Colonic mucosa (tissue), 4 donors: ENCODE results near the gene CTSO. TPM values are rescaled to one million over a fixed set of nuclear protein-coding genes. Genes with fewer than 3 reads are reported as not detected.
"Not testable (repeated sequence)": the region's sequence is repeated elsewhere in the genome, so short reads cannot be mapped to it uniquely, and the experiment has no call there.

Experiments used
- DNase-seq: peaks from one replicate; pipeline ENCODE4 v3.0.0-alpha.2; 2020
- H3K27ac ChIP-seq: fragments of 200-600 bp; one replicate; pipeline ENCODE4 v1.8.0; 2021
- H3K27me3 ChIP-seq: fragments of 200-600 bp; one replicate; pipeline ENCODE4 v1.8.0; 2021
- H3K36me3 ChIP-seq: fragments of 200-600 bp; one replicate; pipeline ENCODE4 v1.8.0; 2021
- H3K4me1 ChIP-seq: fragments of 200-600 bp; one replicate; pipeline ENCODE4 v1.8.0; 2021; ENCODE audit warnings: mild to moderate bottlenecking
- H3K4me3 ChIP-seq: fragments of 200-600 bp; one replicate; pipeline ENCODE4 v1.8.0; 2021
- H3K9ac ChIP-seq, 2 donors: one replicate each; pipeline ENCODE4 v1.7.0; 2013; ENCODE audit warnings: control low read depth in 2 of 2, low read depth in 2 of 2, low read length in 2 of 2
- H3K9me3 ChIP-seq: fragments of 200-600 bp; one replicate; pipeline ENCODE4 v1.8.0; 2021
- intact Hi-C: fragments of 100-400 bp; cut with DNase I; formaldehyde crosslinking; loops from one replicate; pipeline ENCODE4 v1.14.1; 2022
- total RNA-seq, 2 donors: library from RNA; stranded (reverse); fragmentation: NEBNext Ultra II Directional in 1 of 2; extraction: Animal tissue kit (Norgen Biotek cat#: 25700) in 1 of 2; gene quantifications; one replicate each; pipeline ENCODE4 v1.2.1, GENCODE V29; 2021
- TF ChIP-seq, protein P1 (sequence below): fragments of 200-600 bp; IDR thresholded peaks from one replicate; pipeline ENCODE4 v1.8.0; 2022; ENCODE audit warnings: antibody characterized with exemption, mild to moderate bottlenecking
- donor health status: healthy.
- donor health status: DM: no; HTN: no; CAD: no.
- donor health status: DM: no; HTN: no; CAD: no.

Gene CTSO
- total RNA-seq, 2 donors from 2014 or later: 3.3 to 14.7 TPM

DNA sequence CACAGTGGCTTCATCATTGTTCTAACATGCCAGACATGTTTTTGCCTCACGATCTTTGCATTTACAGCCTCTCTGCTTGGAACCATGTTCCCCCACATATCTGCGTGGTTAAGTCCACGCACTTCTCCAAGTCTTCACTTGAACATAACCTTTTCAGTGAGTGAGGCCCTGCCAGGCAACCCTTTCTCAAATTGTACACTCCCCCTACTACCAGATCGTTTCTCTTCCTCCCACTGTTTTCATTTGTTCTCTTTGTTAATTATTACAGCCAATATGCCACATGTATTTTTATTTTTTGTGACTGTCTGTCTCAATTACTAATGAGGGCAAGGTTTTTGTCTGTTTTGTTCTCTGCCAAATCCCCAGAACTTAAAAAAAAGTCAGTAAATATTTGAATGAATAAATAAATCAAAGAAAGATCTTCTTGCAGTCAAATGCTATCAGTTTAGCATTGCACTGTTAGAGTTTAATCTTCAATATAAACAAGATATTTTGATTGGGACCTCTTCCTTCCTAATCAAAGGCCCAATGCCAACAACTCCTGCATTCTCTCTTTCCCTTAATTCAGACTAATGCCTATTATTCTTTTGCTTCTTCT, 18.2 kb downstream of the CTSO start:
- H3K27ac ChIP-seq: no peak overlapping the region
- no peaks in the 10 kb centered on the region for H3K36me3 ChIP-seq
- H3K9ac ChIP-seq: no peak overlapping the region
- no peaks in the 10 kb centered on the region for H3K27me3 ChIP-seq
- H3K9me3 ChIP-seq: no peaks in the 10 kb centered on the region
- H3K4me1 ChIP-seq: no peaks in the 10 kb centered on the region
- intact Hi-C loops: no loop called here
- TF ChIP-seq, protein P1, sequence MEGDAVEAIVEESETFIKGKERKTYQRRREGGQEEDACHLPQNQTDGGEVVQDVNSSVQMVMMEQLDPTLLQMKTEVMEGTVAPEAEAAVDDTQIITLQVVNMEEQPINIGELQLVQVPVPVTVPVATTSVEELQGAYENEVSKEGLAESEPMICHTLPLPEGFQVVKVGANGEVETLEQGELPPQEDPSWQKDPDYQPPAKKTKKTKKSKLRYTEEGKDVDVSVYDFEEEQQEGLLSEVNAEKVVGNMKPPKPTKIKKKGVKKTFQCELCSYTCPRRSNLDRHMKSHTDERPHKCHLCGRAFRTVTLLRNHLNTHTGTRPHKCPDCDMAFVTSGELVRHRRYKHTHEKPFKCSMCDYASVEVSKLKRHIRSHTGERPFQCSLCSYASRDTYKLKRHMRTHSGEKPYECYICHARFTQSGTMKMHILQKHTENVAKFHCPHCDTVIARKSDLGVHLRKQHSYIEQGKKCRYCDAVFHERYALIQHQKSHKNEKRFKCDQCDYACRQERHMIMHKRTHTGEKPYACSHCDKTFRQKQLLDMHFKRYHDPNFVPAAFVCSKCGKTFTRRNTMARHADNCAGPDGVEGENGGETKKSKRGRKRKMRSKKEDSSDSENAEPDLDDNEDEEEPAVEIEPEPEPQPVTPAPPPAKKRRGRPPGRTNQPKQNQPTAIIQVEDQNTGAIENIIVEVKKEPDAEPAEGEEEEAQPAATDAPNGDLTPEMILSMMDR: no peak
- DNase-seq: no peak
- no peak overlapping the region for H3K4me3 ChIP-seq

DNA sequence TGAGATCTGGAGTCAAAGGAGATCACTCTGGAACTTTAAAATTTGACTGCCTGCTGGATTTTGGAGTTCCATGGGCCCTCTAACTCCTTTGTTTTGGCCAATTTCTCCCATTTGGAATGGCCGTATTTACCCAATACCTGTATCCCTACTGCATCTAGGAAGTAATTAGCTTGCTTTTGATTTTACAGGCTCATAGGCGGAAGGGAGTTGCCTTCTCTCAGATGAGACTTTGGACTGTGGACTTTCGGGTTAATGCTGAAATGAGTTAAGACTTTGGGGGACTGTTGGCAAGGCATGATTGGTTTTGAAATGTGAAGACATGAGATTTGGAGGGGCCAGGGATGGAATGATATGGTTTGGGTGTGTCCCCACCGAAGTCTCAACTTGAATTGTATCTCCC, 19.0 kb downstream of the CTSO start:
- H3K27ac ChIP-seq, H3K9ac ChIP-seq, H3K4me1 ChIP-seq, H3K4me3 ChIP-seq, H3K9me3 ChIP-seq, intact Hi-C loops, DNase-seq, H3K36me3 ChIP-seq, H3K27me3 ChIP-seq: not testable (repeated sequence)

DNA sequence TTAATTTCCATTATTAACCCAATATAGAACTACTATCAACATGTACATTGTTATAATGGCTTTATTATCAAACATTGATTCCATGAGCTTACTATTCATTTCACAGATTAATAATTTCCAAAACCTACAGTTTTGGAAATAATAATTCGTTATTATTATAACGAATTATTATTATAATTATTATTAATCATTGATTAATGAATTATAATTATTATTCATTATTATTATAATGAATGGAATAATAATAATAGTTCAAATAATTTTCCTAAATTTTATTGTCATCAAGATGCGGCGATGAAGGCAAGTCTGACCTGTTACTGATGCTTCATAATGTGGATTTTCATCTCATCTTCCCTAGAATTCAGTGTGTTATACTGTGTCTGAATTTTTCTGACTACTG, 22.0 kb downstream of the CTSO start:
- Histone ChIP-seq H3K27ac (no peak overlapping the region), H3K36me3 (no peaks in the 10 kb centered on the region), H3K27me3 (no peaks in the 10 kb centered on the region), H3K9me3 (no peaks in the 10 kb centered on the region), H3K4me1 (no peaks in the 10 kb centered on the region), H3K4me3 (no peak overlapping the region), H3K9ac (no peak overlapping the region)
- TF ChIP-seq, protein P1: no peak
- no peak for DNase-seq
- intact Hi-C loops: no loop called here

DNA sequence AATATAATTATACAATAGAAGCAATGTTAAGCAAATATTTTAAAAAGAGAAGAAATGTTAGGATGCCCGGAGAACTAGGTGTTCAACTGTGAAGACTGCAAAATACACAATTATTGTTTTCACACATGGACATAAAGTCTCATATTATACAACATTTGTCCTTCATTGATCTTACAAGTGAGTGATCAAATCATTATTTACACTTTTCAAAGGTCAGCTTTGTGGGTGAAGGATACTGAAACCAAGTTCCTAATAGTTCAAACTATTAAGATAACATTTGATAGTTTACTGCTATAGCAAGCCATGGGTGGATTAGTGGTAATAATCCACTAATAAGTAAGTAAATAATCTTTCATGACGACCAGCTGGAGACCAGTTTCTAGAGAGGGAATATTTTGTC, 23.3 kb downstream of the CTSO start:
- no peaks in the 10 kb centered on the region for H3K4me1 ChIP-seq
- no peaks in the 10 kb centered on the region for H3K36me3 ChIP-seq
- no peaks in the 10 kb centered on the region for H3K27me3 ChIP-seq
- H3K27ac ChIP-seq: no peak overlapping the region
- no peaks in the 10 kb centered on the region for H3K9me3 ChIP-seq
- DNase-seq: no peak
- H3K4me3 ChIP-seq: no peak overlapping the region
- intact Hi-C loops: no loop called here
- H3K9ac ChIP-seq: no peak overlapping the region
- TF ChIP-seq, protein P1: no peak

DNA sequence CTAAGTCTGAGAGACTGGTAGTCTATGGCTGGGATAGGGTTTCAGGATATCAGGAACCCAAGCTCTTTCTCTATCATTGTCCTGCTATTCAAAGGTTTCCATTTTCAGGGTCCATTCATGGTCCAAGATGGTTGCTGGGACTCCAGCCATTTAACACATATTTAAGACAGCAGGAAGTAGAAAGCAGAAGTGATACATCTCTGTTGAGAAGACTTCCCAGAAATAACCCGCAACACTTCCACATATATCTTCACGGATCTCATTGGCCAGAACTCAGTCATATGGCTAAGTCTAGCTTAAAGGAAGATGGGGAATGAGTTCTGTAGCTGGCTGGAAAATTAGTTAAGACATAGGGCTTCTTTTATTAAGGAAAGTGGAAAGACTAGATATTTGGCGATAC, 23.8 kb downstream of the CTSO start:
- no peak for DNase-seq
- Histone ChIP-seq H3K9me3 (no peaks in the 10 kb centered on the region), H3K4me1 (no peaks in the 10 kb centered on the region), H3K9ac (no peak overlapping the region), H3K4me3 (no peak overlapping the region), H3K27ac (no peak overlapping the region), H3K36me3 (no peaks in the 10 kb centered on the region), H3K27me3 (no peaks in the 10 kb centered on the region)
- TF ChIP-seq, protein P1: no peak
- intact Hi-C loops: no loop called here

DNA sequence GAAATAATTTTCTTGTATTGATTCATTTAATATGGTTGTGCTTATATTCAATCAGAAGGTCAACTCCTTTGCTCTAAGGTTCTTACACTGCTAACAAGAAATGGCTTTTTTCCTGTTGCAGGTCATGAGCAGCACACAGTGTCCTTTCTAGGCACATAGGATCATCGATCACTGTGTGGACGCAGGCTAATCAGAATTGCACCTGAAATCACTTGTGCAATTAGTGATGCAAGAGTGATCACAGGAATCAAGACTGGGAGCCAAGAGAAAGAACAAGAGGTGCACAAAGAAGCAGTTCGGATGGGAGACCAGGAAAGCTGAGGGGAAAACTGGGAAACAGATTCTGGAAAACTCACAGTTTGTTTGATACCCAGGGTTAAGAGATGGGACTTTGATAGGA, 29.0 kb downstream of the CTSO start:
- H3K9ac ChIP-seq: no peak overlapping the region
- no peak overlapping the region for H3K27ac ChIP-seq
- TF ChIP-seq, protein P1: no peak
- H3K27me3 ChIP-seq: no peaks in the 10 kb centered on the region
- H3K36me3 ChIP-seq: no peaks in the 10 kb centered on the region
- no peaks in the 10 kb centered on the region for H3K4me1 ChIP-seq
- no peak overlapping the region for H3K4me3 ChIP-seq
- intact Hi-C loops: no loop called here
- DNase-seq: no peak
- H3K9me3 ChIP-seq: no peaks in the 10 kb centered on the region
